EL (cell line): ENCODE data around the gene MYOZ1.
A peak's percentile ranks its signal among the peaks of the same experiment; 100 is the strongest.
"Not testable (repeated sequence)": the region's sequence is repeated elsewhere in the genome, so short reads cannot be mapped to it uniquely, and the experiment has no call there.

ENCODE experiments used
- DNase-seq: peaks from one replicate; pipeline ENCODE4 v3.0.0-alpha.2; 2016

Gene MYOZ1

GRCh38 chr10:73641328-73642060 lies at the start of gene MYOZ1:
MYOZ1 (minus strand) TSS chr10:73641474; CDS start chr10:73640017, 1,457 bp downstream.
- DNase-seq: peak; percentile 73

GRCh38 chr10:73690755-73691154 lies 49.5 kb upstream of the MYOZ1 start:
- DNase-seq: not testable (repeated sequence)

- DNase-seq: not testable (repeated sequence)
Observed at GRCh38 chr10:73689596-73689995, 48.3 kb upstream of the MYOZ1 start.

- DNase-seq: not testable (repeated sequence)
Observed at GRCh38 chr10:73687641-73688040, 46.4 kb upstream of the MYOZ1 start.

GRCh38 chr10:73674546-73674945 lies 33.3 kb upstream of the MYOZ1 start:
- not testable (repeated sequence) for DNase-seq

GRCh38 chr10:73668378-73668777 lies 27.1 kb upstream of the MYOZ1 start:
- DNase-seq: not testable (repeated sequence)

GRCh38 chr10:73666153-73666809 lies 25.0 kb upstream of the MYOZ1 start:
- peak; percentile 60 for DNase-seq

GRCh38 chr10:73665581-73665980 lies 24.3 kb upstream of the MYOZ1 start:
- not testable (repeated sequence) for DNase-seq

- DNase-seq: not testable (repeated sequence)
Observed at GRCh38 chr10:73664156-73665040, 23.1 kb upstream of the MYOZ1 start.

- not testable (repeated sequence) for DNase-seq
Observed at GRCh38 chr10:73663621-73664020, 22.3 kb upstream of the MYOZ1 start.

- DNase-seq: not testable (repeated sequence)
Observed at GRCh38 chr10:73662705-73663104, 21.4 kb upstream of the MYOZ1 start.

GRCh38 chr10:73655990-73656298 lies 14.7 kb upstream of the MYOZ1 start, which contains the start of gene SYNPO2L:
SYNPO2L (minus strand) TSS chr10:73656029; CDS start chr10:73655922, 107 bp downstream.
- no peak for DNase-seq

- DNase-seq: no peak
Observed at GRCh38 chr10:73655257-73655989, 14.1 kb upstream of the MYOZ1 start.

- peak; percentile 26 for DNase-seq
Observed at GRCh38 chr10:73653701-73654100, 12.4 kb upstream of the MYOZ1 start.

GRCh38 chr10:73653195-73653594 lies 11.9 kb upstream of the MYOZ1 start:
- no peak for DNase-seq

GRCh38 chr10:73650537-73651331 lies 9.5 kb upstream of the MYOZ1 start:
- peak; percentile 85 for DNase-seq

GRCh38 chr10:73649876-73650536 lies 8.7 kb upstream of the MYOZ1 start:
- peak; percentile 64 for DNase-seq

- DNase-seq: peak; percentile 45
Observed at GRCh38 chr10:73648975-73649829, 7.9 kb upstream of the MYOZ1 start.

- no peak for DNase-seq
Observed at GRCh38 chr10:73647875-73648651, 6.8 kb upstream of the MYOZ1 start.
